RPMI7951 (cell line): Measurements from ENCODE around the gene TXLNA. TPM values are rescaled to one million over a fixed set of nuclear protein-coding genes. Genes with fewer than 3 reads are reported as not detected.

ENCODE experiments used
- DNase-seq: peaks from one replicate; pipeline ENCODE4 v3.0.0-alpha.2; 2012; ENCODE audit warnings: low read depth
- total RNA-seq: library from RNA; depleted of rRNA; stranded (reverse); fragments of >200 nt; shearing (Covaris generic); gene quantifications from 2 replicates; pipeline ENCODE4 v1.2.3, GENCODE V29; 2014

TXLNA gene
- total RNA-seq, 1 experiment from 2014 or later: 48.4 TPM

GRCh38 chr1:32184650-32185049 is 5.2 kb downstream of the TXLNA start:
- no peak for DNase-seq

- DNase-seq: no peak
Observed at GRCh38 chr1:32186077-32186476, 6.6 kb downstream of the TXLNA start.

- no peak for DNase-seq
Observed at GRCh38 chr1:32186491-32186890, 7.0 kb downstream of the TXLNA start.

GRCh38 chr1:32187850-32188249 is 8.4 kb downstream of the TXLNA start:
- no peak for DNase-seq

- no peak for DNase-seq
Observed at GRCh38 chr1:32192220-32192948, 12.9 kb downstream of the TXLNA start.

GRCh38 chr1:32194984-32195383 is 15.5 kb downstream of the TXLNA start:
- no peak for DNase-seq

GRCh38 chr1:32195531-32195930 is 16.1 kb downstream of the TXLNA start:
- no peak for DNase-seq

- no peak for DNase-seq
Observed at GRCh38 chr1:32195972-32196823, 16.7 kb downstream of the TXLNA start.

GRCh38 chr1:32197074-32197473 is 17.6 kb downstream of the TXLNA start:
- DNase-seq: no peak

GRCh38 chr1:32197837-32198236 is 18.4 kb downstream of the TXLNA start:
- no peak for DNase-seq

GRCh38 chr1:32198237-32199042 is 19.0 kb downstream of the TXLNA start:
- DNase-seq: no peak

GRCh38 chr1:32199043-32199716 is 19.7 kb downstream of the TXLNA start:
- DNase-seq: no peak

GRCh38 chr1:32199717-32200072 is 20.2 kb downstream of the TXLNA start:
- no peak for DNase-seq

- DNase-seq: peak; percentile 63
Observed at GRCh38 chr1:32200226-32201010, 20.9 kb downstream of the TXLNA start, which contains the start of gene CCDC28B. TSS of gene CCDC28B (plus strand) at chr1:32200595. CDS start at chr1:32201936, 1,341 bp downstream.

- DNase-seq: peak; percentile 63
Observed at GRCh38 chr1:32201011-32201855, 21.8 kb downstream of the TXLNA start.

- no peak for DNase-seq
Observed at GRCh38 chr1:32204943-32205361, 25.5 kb downstream of the TXLNA start.

GRCh38 chr1:32205401-32206370 is 26.2 kb downstream of the TXLNA start, which contains the start of gene IQCC:
TSS of gene IQCC (plus strand) at chr1:32205671. CDS start at chr1:32205682, 11 bp downstream.
- peak; percentile 77 for DNase-seq

- no peak for DNase-seq
Observed at GRCh38 chr1:32208469-32208868, 29.0 kb downstream of the TXLNA start.
